IMR-90 (cell line): ENCODE data around the gene FLVCR1. TPM values are rescaled to one million over a fixed set of nuclear protein-coding genes. Genes with fewer than 3 reads are reported as not detected.

Experiments used
- ATAC-seq: fragments of 200-7000 bp; cut with Tn5 transposase; 2 replicates; pipeline ENCODE4 v1.9.1; 2020; ENCODE audit warnings: low read depth, mild to moderate bottlenecking, moderate library complexity
- BruUV-seq: library from RNA; stranded (reverse); fragments of 400-500 nt; replicated peaks from 2 replicates; lab custom pipeline; 2021; lab: Mats Ljungman, UMichigan
- CTCF ChIA-PET: fragments of 300-600 bp; formaldehyde crosslinking; extraction: SDS; loops from one replicate; lab custom pipeline; 2021; ENCODE audit warnings: antibody characterized with exemption; lab: Yijun Ruan, JAX
- POLR2A ChIA-PET: fragments of 300-600 bp; sonication (Branson Sonifier 250); formaldehyde crosslinking; loops from one replicate; lab custom pipeline; 2022; ENCODE audit warnings: antibody characterized with exemption; ENCODE audit not compliant: unreplicated experiment; lab: Charles Lee
- DNase-seq: peaks from one replicate; pipeline ENCODE4 v3.0.0; 2013
- H2AFZ ChIP-seq: replicated peaks from 2 replicates; pipeline ENCODE3; 2013; ENCODE audit warnings: low read length, mild to moderate bottlenecking; ENCODE audit not compliant: poor library complexity
- H2AK5ac ChIP-seq: 2 replicates; pipeline ENCODE4 v1.6.1; 2013; ENCODE audit warnings: low read depth, low read length, inconsistent platforms
- H2AK9ac ChIP-seq: replicated peaks from 2 replicates; pipeline ENCODE3; 2013; ENCODE audit warnings: mild to moderate bottlenecking, low read depth, low read length, moderate library complexity; ENCODE audit not compliant: poor library complexity
- H2BK120ac ChIP-seq: 2 replicates; pipeline ENCODE4 v1.6.1; 2013; ENCODE audit warnings: low read depth, low read length, inconsistent platforms
- H2BK15ac ChIP-seq: 3 replicates; pipeline ENCODE4 v1.6.1; 2013; ENCODE audit warnings: low read depth, low read length, inconsistent platforms
- H2BK20ac ChIP-seq: 2 replicates; pipeline ENCODE4 v1.6.1; 2013; ENCODE audit warnings: low read depth, mild to moderate bottlenecking, inconsistent platforms, low read length, moderate library complexity
- H2BK5ac ChIP-seq: 2 replicates; pipeline ENCODE4 v1.6.1; 2013; ENCODE audit warnings: mild to moderate bottlenecking, low read depth, low read length, inconsistent platforms; ENCODE audit not compliant: poor library complexity, severe bottlenecking
- H3K14ac ChIP-seq: replicated peaks from 2 replicates; pipeline ENCODE4 v1.6.1; 2013; ENCODE audit warnings: low read depth, low read length, inconsistent platforms
- H3K18ac ChIP-seq: 2 replicates; pipeline ENCODE4 v1.6.1; 2013; ENCODE audit warnings: low read depth, low read length, control low read depth
- H3K23ac ChIP-seq: 2 replicates; pipeline ENCODE4 v1.6.1; 2013; ENCODE audit warnings: low read depth, low read length, inconsistent platforms
- H3K27ac ChIP-seq: 2 replicates; pipeline ENCODE4 v1.5.1; 2013; ENCODE audit warnings: mild to moderate bottlenecking, control low read depth, low read length; ENCODE audit not compliant: insufficient read depth
- H3K27me3 ChIP-seq: 2 replicates; pipeline ENCODE4 v1.6.1; 2013; ENCODE audit warnings: low read length; ENCODE audit not compliant: control insufficient read depth, insufficient read depth
- H3K36me3 ChIP-seq: 2 replicates; pipeline ENCODE4 v1.6.1; 2013; ENCODE audit warnings: low read length, mixed read lengths; ENCODE audit not compliant: control insufficient read depth, insufficient read depth
- H3K4ac ChIP-seq: 2 replicates; pipeline ENCODE4 v1.6.1; 2013; ENCODE audit warnings: low read depth, low read length, inconsistent platforms
- H3K4me1 ChIP-seq: 2 replicates; pipeline ENCODE4 v1.6.1; 2013; ENCODE audit warnings: low read length, mixed read lengths; ENCODE audit not compliant: control insufficient read depth, insufficient read depth
- H3K4me2 ChIP-seq: 2 replicates; pipeline ENCODE4 v1.6.1; 2013; ENCODE audit warnings: low read depth, mild to moderate bottlenecking, control low read depth, low read length, moderate library complexity
- H3K4me3 ChIP-seq: 2 replicates; pipeline ENCODE4 v1.5.1; 2013; ENCODE audit warnings: low read depth, mild to moderate bottlenecking, control low read depth, low read length, moderate library complexity; ENCODE audit not compliant: insufficient read depth
- H3K56ac ChIP-seq: 2 replicates; pipeline ENCODE4 v1.6.1; 2013; ENCODE audit warnings: low read length, inconsistent platforms; ENCODE audit not compliant: insufficient read depth; ENCODE audit errors: extremely low read depth
- H3K79me1 ChIP-seq, 2 experiments: 2 replicates each; pipeline ENCODE4 v1.6.1; 2013; ENCODE audit warnings: low read length in 2 of 2, inconsistent platforms in 1 of 2, low read depth in 1 of 2
- H3K9ac ChIP-seq: 2 replicates; pipeline ENCODE4 v1.6.1; 2013; ENCODE audit warnings: low read depth, low read length, control low read depth
- H3K9me1 ChIP-seq: 2 replicates; pipeline ENCODE4 v1.6.1; 2013; ENCODE audit warnings: low read length, inconsistent platforms; ENCODE audit not compliant: insufficient read depth
- H3K9me3 ChIP-seq: 2 replicates; pipeline ENCODE4 v1.6.1; 2013; ENCODE audit warnings: low read length; ENCODE audit not compliant: control insufficient read depth, insufficient read depth
- H4K20me1 ChIP-seq: 2 replicates; pipeline ENCODE4 v1.6.1; 2013; ENCODE audit warnings: low read length, inconsistent platforms; ENCODE audit not compliant: insufficient read depth
- H4K5ac ChIP-seq: 2 replicates; pipeline ENCODE4 v1.6.1; 2013; ENCODE audit warnings: mild to moderate bottlenecking, low read depth, low read length, control low read depth
- H4K8ac ChIP-seq, 2 experiments: 2 replicates each; pipeline ENCODE4 v1.6.1; 2013; ENCODE audit warnings: low read depth in 2 of 2, low read length in 2 of 2, control low read depth in 1 of 2, inconsistent platforms in 1 of 2
- H4K91ac ChIP-seq: 2 replicates; pipeline ENCODE4 v1.6.1; 2013; ENCODE audit warnings: low read depth, low read length, inconsistent platforms; ENCODE audit not compliant: insufficient read depth
- ELK1 ChIP-seq: fragments of 150-350 bp; IDR thresholded peaks from 2 replicates; pipeline ENCODE4 v1.6.1; 2016; ENCODE audit warnings: low read depth, mild to moderate bottlenecking, low read length, moderate library complexity, borderline replicate concordance
- FOS ChIP-seq: fragments of 150-350 bp; IDR thresholded peaks from 2 replicates; pipeline ENCODE4 v1.6.1; 2016; ENCODE audit warnings: low read depth, low read length
- WGBS, 2 experiments: methylation state at CpG; one replicate each; pipeline versions ENCODE4 v1.1.5 to v1.1.7; 2013; ENCODE audit warnings: missing lambda C conversion rate in 2 of 2; ENCODE audit not compliant: insufficient read length in 1 of 2; ENCODE audit errors: extremely low coverage in 2 of 2; 5-methylcytosine and 5-hydroxymethylcytosine counted together
- dilution Hi-C: fragments of 300-500 bp; cut with HindIII; formaldehyde crosslinking; loops from one replicate; pipeline ENCODE4 v1.14.3; 2018; ENCODE audit warnings: low sequenced_read_pairs; ENCODE audit not compliant: unreplicated experiment
- in situ Hi-C: fragments of 300-500 bp; cut with MboI; formaldehyde crosslinking; loops from 3 replicates; pipeline ENCODE4 v1.14.3; 2019; ENCODE audit warnings: low sequenced_read_pairs, inconsistent platforms, mixed read lengths
- intact Hi-C: fragments of 100-400 bp; cut with micrococcal nuclease; formaldehyde crosslinking; loops from 2 replicates; pipeline ENCODE4 v1.10.0; 2022
- polyA plus RNA-seq, 3 experiments: library from polyadenylated mRNA; depleted of rRNA; stranded (reverse); fragments of >200 nt; gene quantifications; 2 replicates each; pipeline ENCODE4 v1.2.3, GENCODE V29; 2012; ENCODE audit warnings: low replicate concordance in 1 of 3
- total RNA-seq: library from RNA; depleted of rRNA; stranded (reverse); fragments of >200 nt; gene quantifications from 2 replicates; pipeline ENCODE4 v1.2.3, GENCODE V29; 2012

Gene FLVCR1
- total and polyA plus RNA-seq, 2 of the 4 experiments (the other 2 are of a cell fraction): 2.4 to 3.9 TPM

- ChIA-PET POLR2A (no interaction called here), CTCF (no interaction called here)
- H2BK15ac ChIP-seq: no peak overlapping the region
- DNase-seq (no peak), ATAC-seq (no peak)
- BruUV-seq: no TSS peak
- no peak overlapping the region for H3K4me2 ChIP-seq
- no peak overlapping the region for H3K23ac ChIP-seq
- H3K14ac ChIP-seq: no peak overlapping the region
- peaks cover 11% of the 10 kb centered on the region for H3K27me3 ChIP-seq
- in situ Hi-C loops: no loop called here
- H3K4me3 ChIP-seq: no peak overlapping the region
- H2AFZ ChIP-seq: no peak overlapping the region
- no peak overlapping the region for H2BK5ac ChIP-seq
- no peak overlapping the region for H4K8ac ChIP-seq
- H2BK120ac ChIP-seq: no peak overlapping the region
- TF ChIP-seq ELK1 (no peak), FOS (no peak)
- no peak overlapping the region for H2AK5ac ChIP-seq
- H4K20me1 ChIP-seq: no peaks in the 10 kb centered on the region
- peaks cover 9% of the 10 kb centered on the region for H3K9me3 ChIP-seq
- dilution Hi-C loops: no loop called here
- H4K5ac ChIP-seq: no peak overlapping the region
- no peak overlapping the region for H3K4ac ChIP-seq
- no peaks in the 10 kb centered on the region for H3K79me1 ChIP-seq
- no peak overlapping the region for H2AK9ac ChIP-seq
- no peaks in the 10 kb centered on the region for H3K9me1 ChIP-seq
- intact Hi-C loops: no loop called here
- H3K4me1 ChIP-seq: no peaks in the 10 kb centered on the region
- no peak overlapping the region for H4K91ac ChIP-seq
- no peak overlapping the region for H3K18ac ChIP-seq
- H2BK20ac ChIP-seq: no peak overlapping the region
- H3K9ac ChIP-seq: no peak overlapping the region
- no peaks in the 10 kb centered on the region for H3K36me3 ChIP-seq
- WGBS, 2 experiments: 86% methylated on average over 2 of the region's 6 CpGs; no CpG with 5 or more reads in 1 of the 2 experiments
- no peak overlapping the region for H3K56ac ChIP-seq
- H3K27ac ChIP-seq: no peak overlapping the region
Observed at GRCh38 chr1:212938846-212939245, 80.8 kb downstream of the FLVCR1 start.
